PC-3 (cell line): ENCODE data around the gene WNT4. TPM values are rescaled to one million over a fixed set of nuclear protein-coding genes. Genes with fewer than 3 reads are reported as not detected.

ENCODE experiments used
- ATAC-seq: fragments of 200-7000 bp; cut with Tn5 transposase; 2 replicates; pipeline ENCODE4 v1.9.1; 2020; ENCODE audit warnings: mild to moderate bottlenecking, moderate library complexity
- BruUV-seq: library from RNA; stranded (reverse); fragments of 400-500 nt; replicated peaks from 2 replicates; lab custom pipeline; 2021; lab: Mats Ljungman, UMichigan
- CTCF ChIA-PET: fragments of 300-600 bp; sonication (Branson Sonifier 250); formaldehyde crosslinking; loops from one replicate; lab custom pipeline; 2022; ENCODE audit warnings: antibody characterized with exemption; lab: Charles Lee
- POLR2A ChIA-PET: fragments of 300-600 bp; sonication (Branson Sonifier 250); formaldehyde crosslinking; loops from one replicate; lab custom pipeline; 2022; ENCODE audit warnings: antibody characterized with exemption; ENCODE audit not compliant: unreplicated experiment; lab: Charles Lee
- DNase-seq: peaks from one replicate; pipeline ENCODE4 v3.0.0-alpha.2; 2015
- H2AFZ ChIP-seq: fragments of 300-600 bp; sonication (generic); 2 replicates; pipeline ENCODE4 v1.6.0; 2016; ENCODE audit warnings: antibody characterized with exemption, low read length
- H3F3A ChIP-seq: fragments of 300-600 bp; sonication (generic); one replicate; pipeline ENCODE4 v1.6.0; 2017; ENCODE audit warnings: antibody characterized with exemption, low read length, control low read depth, mild to moderate bottlenecking; ENCODE audit not compliant: unreplicated experiment
- H3K27ac ChIP-seq: fragments of 300-600 bp; sonication (generic); 2 replicates; pipeline ENCODE4 v1.5.1; 2016; ENCODE audit warnings: mild to moderate bottlenecking, low read length
- H3K27me3 ChIP-seq: fragments of 300-600 bp; sonication (generic); 2 replicates; pipeline ENCODE4 v1.6.1; 2016; ENCODE audit warnings: low read length, mixed read lengths
- H3K36me3 ChIP-seq: fragments of 300-600 bp; sonication (generic); 2 replicates; pipeline ENCODE4 v1.6.1; 2016; ENCODE audit warnings: low read depth, mixed run types, low read length, mixed read lengths
- H3K4me1 ChIP-seq: fragments of 300-600 bp; sonication (generic); 2 replicates; pipeline ENCODE4 v1.5.1; 2016; ENCODE audit warnings: low read length; ENCODE audit not compliant: insufficient read depth
- H3K4me2 ChIP-seq: fragments of 300-600 bp; sonication (generic); 2 replicates; pipeline ENCODE4 v1.6.0; 2016; ENCODE audit warnings: low read length
- H3K4me3 ChIP-seq: fragments of 300-600 bp; sonication (generic); 2 replicates; pipeline ENCODE4 v1.5.1; 2016; ENCODE audit warnings: mild to moderate bottlenecking, low read length, mixed read lengths
- H3K79me2 ChIP-seq: fragments of 300-600 bp; sonication (generic); 2 replicates; pipeline ENCODE4 v1.6.1; 2017; ENCODE audit warnings: low read length, mixed read lengths
- H3K9ac ChIP-seq: fragments of 300-600 bp; sonication (generic); 2 replicates; pipeline ENCODE4 v1.6.0; 2016; ENCODE audit warnings: mild to moderate bottlenecking, low read length
- H3K9me2 ChIP-seq: fragments of 300-600 bp; sonication (generic); replicated peaks from 2 replicates; pipeline ENCODE4 v1.6.1; 2016; ENCODE audit warnings: mixed run types, low read length, mixed read lengths
- H3K9me3 ChIP-seq: fragments of 300-600 bp; sonication (generic); 2 replicates; pipeline ENCODE4 v1.6.1; 2016; ENCODE audit warnings: low read length, mixed read lengths
- H4K20me1 ChIP-seq: fragments of 300-600 bp; sonication (generic); 2 replicates; pipeline ENCODE4 v1.6.1; 2016; ENCODE audit warnings: low read length, mixed read lengths
- EZH2 ChIP-seq: fragments of 300-600 bp; sonication (generic); IDR thresholded peaks from one replicate; pipeline ENCODE4 v1.6.1; 2017; ENCODE audit warnings: antibody characterized with exemption, mild to moderate bottlenecking, low read length; ENCODE audit not compliant: unreplicated experiment
- EZH2phosphoT487 ChIP-seq: fragments of 300-600 bp; sonication (generic); IDR thresholded peaks from 2 replicates; pipeline ENCODE4 v1.6.1; 2018; ENCODE audit warnings: mild to moderate bottlenecking, antibody characterized with exemption, low read length, borderline replicate concordance
- intact Hi-C: fragments of 100-400 bp; cut with micrococcal nuclease; formaldehyde crosslinking; loops from 2 replicates; pipeline ENCODE4 v1.9.0; 2023
- total RNA-seq: library from RNA; depleted of rRNA; stranded (reverse); fragments of >200 nt; gene quantifications from 2 replicates; pipeline ENCODE4 v1.2.3, GENCODE V29; 2014
- TF ChIP-seq, protein P1 (sequence below): fragments of 300-600 bp; sonication (generic); conservative IDR thresholded peaks from 2 replicates; pipeline ENCODE4 v1.5.1; 2017; ENCODE audit warnings: antibody characterized with exemption, low read depth, mild to moderate bottlenecking, low read length

WNT4 gene
- total RNA-seq, 1 experiment from 2014 or later = 0.51 TPM

DNA sequence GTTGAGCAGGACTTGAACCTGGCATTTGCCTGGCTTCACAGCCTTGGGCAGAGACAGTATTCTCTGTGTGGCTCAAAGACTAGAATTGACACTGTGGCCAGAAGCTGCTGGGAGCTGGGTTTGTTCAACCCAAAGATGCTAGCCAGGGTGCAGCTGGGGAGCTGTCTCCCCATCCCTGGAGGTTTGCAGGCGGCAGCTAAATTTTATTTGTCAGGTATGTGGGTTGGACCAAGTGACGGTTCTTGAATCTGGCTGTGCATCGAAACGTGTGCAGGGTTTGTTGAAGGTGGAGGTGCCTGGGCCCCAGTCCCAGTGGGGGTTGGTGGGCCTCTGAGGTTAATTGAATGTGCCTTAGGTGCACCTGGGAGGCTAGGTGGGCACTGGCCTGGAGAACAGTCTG lies 11.8 kb downstream of the WNT4 start:
- BruUV-seq = no TSS peak
- ATAC-seq (no peak), DNase-seq (no peak)
- TF ChIP-seq EZH2 (no peak), EZH2phosphoT487 (no peak)
- TF ChIP-seq, protein P1, sequence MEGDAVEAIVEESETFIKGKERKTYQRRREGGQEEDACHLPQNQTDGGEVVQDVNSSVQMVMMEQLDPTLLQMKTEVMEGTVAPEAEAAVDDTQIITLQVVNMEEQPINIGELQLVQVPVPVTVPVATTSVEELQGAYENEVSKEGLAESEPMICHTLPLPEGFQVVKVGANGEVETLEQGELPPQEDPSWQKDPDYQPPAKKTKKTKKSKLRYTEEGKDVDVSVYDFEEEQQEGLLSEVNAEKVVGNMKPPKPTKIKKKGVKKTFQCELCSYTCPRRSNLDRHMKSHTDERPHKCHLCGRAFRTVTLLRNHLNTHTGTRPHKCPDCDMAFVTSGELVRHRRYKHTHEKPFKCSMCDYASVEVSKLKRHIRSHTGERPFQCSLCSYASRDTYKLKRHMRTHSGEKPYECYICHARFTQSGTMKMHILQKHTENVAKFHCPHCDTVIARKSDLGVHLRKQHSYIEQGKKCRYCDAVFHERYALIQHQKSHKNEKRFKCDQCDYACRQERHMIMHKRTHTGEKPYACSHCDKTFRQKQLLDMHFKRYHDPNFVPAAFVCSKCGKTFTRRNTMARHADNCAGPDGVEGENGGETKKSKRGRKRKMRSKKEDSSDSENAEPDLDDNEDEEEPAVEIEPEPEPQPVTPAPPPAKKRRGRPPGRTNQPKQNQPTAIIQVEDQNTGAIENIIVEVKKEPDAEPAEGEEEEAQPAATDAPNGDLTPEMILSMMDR = no peak
- Histone ChIP-seq H4K20me1 (no peaks in the 10 kb centered on the region), H2AFZ (no peak overlapping the region), H3K79me2 (no peaks in the 10 kb centered on the region), H3K36me3 (no peaks in the 10 kb centered on the region), H3K4me1 (peaks cover 20% of the 10 kb centered on the region), H3K9me2 (no peaks in the 10 kb centered on the region), H3K4me2 (no peak overlapping the region), H3F3A (no peaks in the 10 kb centered on the region), H3K27ac (no peak overlapping the region), H3K4me3 (no peak overlapping the region), H3K9me3 (no peaks in the 10 kb centered on the region), H3K9ac (no peak overlapping the region), H3K27me3 (no peaks in the 10 kb centered on the region)
- ChIA-PET CTCF (interaction anchor here (0.6 kb wide), 1 partner anchor 156 kb away, joined by 3 read pairs; no protein-coding TSS in a partner anchor), POLR2A (no interaction called here)
- intact Hi-C loops = no loop called here

DNA sequence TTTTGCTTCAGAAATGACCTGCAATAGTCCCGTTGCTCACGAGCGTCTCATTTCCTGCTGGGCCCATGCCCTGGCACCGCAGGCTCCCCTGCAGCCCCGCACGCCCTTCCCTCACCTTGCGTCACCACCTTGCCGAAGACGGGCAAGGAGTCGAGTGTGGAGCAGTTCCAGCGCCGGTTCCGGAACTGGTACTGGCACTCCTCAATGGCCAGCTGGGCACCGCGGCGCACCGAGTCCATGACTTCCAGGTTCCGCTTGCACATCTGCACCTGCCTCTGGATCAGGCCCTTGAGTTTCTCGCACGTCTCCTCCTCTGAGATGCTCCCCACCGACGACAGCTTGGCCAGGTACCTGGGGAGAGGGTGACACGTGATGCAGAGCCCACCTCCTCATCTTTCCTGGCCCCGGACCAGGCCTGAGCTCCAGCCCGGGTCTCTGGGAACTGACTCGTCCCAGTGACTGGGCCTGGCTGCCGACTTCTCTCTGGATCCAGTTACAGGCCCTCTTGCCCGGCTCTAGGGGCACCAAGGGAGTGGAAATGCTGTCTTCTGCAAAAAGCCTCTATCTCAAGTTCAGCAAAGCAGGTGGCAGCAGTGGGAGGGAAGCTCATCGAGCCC lies 13.3 kb downstream of the WNT4 start:
- H3K27ac ChIP-seq = no peak overlapping the region
- no peak overlapping the region for H3K4me3 ChIP-seq
- ATAC-seq (no peak), DNase-seq (no peak)
- H3K79me2 ChIP-seq = no peaks in the 10 kb centered on the region
- no peak overlapping the region for H2AFZ ChIP-seq
- no peaks in the 10 kb centered on the region for H3K36me3 ChIP-seq
- CTCF ChIA-PET = no interaction called here
- POLR2A ChIA-PET = no interaction called here
- H3K4me2 ChIP-seq = no peak overlapping the region
- no peaks in the 10 kb centered on the region for H4K20me1 ChIP-seq
- H3F3A ChIP-seq = no peaks in the 10 kb centered on the region
- peaks cover 20% of the 10 kb centered on the region for H3K4me1 ChIP-seq
- BruUV-seq = no TSS peak
- no peaks in the 10 kb centered on the region for H3K9me2 ChIP-seq
- intact Hi-C loops = no loop called here
- H3K27me3 ChIP-seq = no peaks in the 10 kb centered on the region
- H3K9me3 ChIP-seq = no peaks in the 10 kb centered on the region
- no peak overlapping the region for H3K9ac ChIP-seq
- TF ChIP-seq EZH2 = no peak
- TF ChIP-seq, protein P1 = no peak
- TF ChIP-seq EZH2phosphoT487 = no peak

DNA sequence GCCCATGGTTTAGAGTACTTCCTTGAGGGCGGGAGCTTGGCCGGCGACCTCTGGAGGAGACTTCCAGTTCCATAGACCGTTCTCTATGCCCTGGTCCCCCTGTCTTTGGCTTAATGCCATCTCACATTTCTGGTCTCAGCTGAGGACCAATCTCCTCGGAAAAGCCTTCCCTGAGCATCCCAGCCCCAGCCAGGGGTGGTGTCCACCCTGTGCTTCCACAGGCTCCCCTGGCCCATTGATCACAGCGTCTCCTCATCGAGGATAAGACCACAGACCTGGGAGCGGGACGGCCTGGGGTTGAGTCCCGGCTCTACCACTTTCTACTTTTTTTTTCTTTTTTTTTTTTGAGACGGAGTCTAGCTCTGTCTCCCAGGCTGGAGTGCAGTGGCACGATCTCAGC lies 14.5 kb downstream of the WNT4 start:
- H2AFZ ChIP-seq = no peak overlapping the region
- TF ChIP-seq, protein P1 = no peak
- TF ChIP-seq EZH2 = no peak
- TF ChIP-seq EZH2phosphoT487 = no peak
- intact Hi-C loops = no loop called here
- DNase-seq = no peak
- ATAC-seq = no peak
- no peaks in the 10 kb centered on the region for H3F3A ChIP-seq
- H3K9me3 ChIP-seq = no peaks in the 10 kb centered on the region
- H3K27me3 ChIP-seq = no peaks in the 10 kb centered on the region
- no peak overlapping the region for H3K4me3 ChIP-seq
- CTCF ChIA-PET = no interaction called here
- H3K36me3 ChIP-seq = no peaks in the 10 kb centered on the region
- H3K9ac ChIP-seq = no peak overlapping the region
- no peaks in the 10 kb centered on the region for H3K79me2 ChIP-seq
- H3K4me2 ChIP-seq = no peak overlapping the region
- POLR2A ChIA-PET = no interaction called here
- BruUV-seq = no TSS peak
- no peak overlapping the region for H3K27ac ChIP-seq
- no peaks in the 10 kb centered on the region for H4K20me1 ChIP-seq
- peaks cover 20% of the 10 kb centered on the region for H3K4me1 ChIP-seq
- H3K9me2 ChIP-seq = no peaks in the 10 kb centered on the region
